Activated CD4-positive, alpha-beta T cell treated with anti-CD3 and anti-CD28 coated beads for 48 hours (primary cell): ENCODE results near the gene CEP57.
"Not testable (repeated sequence)": the region's sequence is repeated elsewhere in the genome, so short reads cannot be mapped to it uniquely, and the experiment has no call there.

Experiments
- DNase-seq: peaks from one replicate; pipeline ENCODE4 v3.0.0-alpha.2; 2020

Gene CEP57

GRCh38 chr11:95799546-95799945, 9.2 kb downstream of the CEP57 start:
- DNase-seq: no peak

GRCh38 chr11:95800438-95800837, 10.1 kb downstream of the CEP57 start:
- DNase-seq: no peak

- no peak for DNase-seq
Observed at GRCh38 chr11:95802806-95803205, 12.5 kb downstream of the CEP57 start.

GRCh38 chr11:95803973-95804372, 13.7 kb downstream of the CEP57 start:
- no peak for DNase-seq

GRCh38 chr11:95805869-95806268, 15.6 kb downstream of the CEP57 start:
- DNase-seq: no peak

- not testable (repeated sequence) for DNase-seq
Observed at GRCh38 chr11:95806464-95806863, 16.2 kb downstream of the CEP57 start.

- DNase-seq: not testable (repeated sequence)
Observed at GRCh38 chr11:95811052-95811451, 20.8 kb downstream of the CEP57 start.

- no peak for DNase-seq
Observed at GRCh38 chr11:95816037-95816436, 25.7 kb downstream of the CEP57 start.

GRCh38 chr11:95821640-95822039, 31.3 kb downstream of the CEP57 start:
- DNase-seq: no peak

GRCh38 chr11:95827696-95828095, 37.4 kb downstream of the CEP57 start:
- DNase-seq: no peak

- DNase-seq: no peak
Observed at GRCh38 chr11:95829580-95830259, 39.4 kb downstream of the CEP57 start.

- DNase-seq: no peak
Observed at GRCh38 chr11:95831198-95831883, 41.0 kb downstream of the CEP57 start.

GRCh38 chr11:95832763-95833162, 42.5 kb downstream of the CEP57 start:
- no peak for DNase-seq

- DNase-seq: no peak
Observed at GRCh38 chr11:95833378-95833777, 43.1 kb downstream of the CEP57 start.

- no peak for DNase-seq
Observed at GRCh38 chr11:95835351-95835750, 45.1 kb downstream of the CEP57 start.

GRCh38 chr11:95835768-95836488, 45.6 kb downstream of the CEP57 start:
- peak; percentile 66 for DNase-seq

- DNase-seq: no peak
Observed at GRCh38 chr11:95845167-95845566, 54.9 kb downstream of the CEP57 start.

GRCh38 chr11:95849087-95849825, 59.0 kb downstream of the CEP57 start:
- DNase-seq: peak; percentile 20

- DNase-seq: no peak
Observed at GRCh38 chr11:95850137-95850536, 59.8 kb downstream of the CEP57 start.

- no peak for DNase-seq
Observed at GRCh38 chr11:95853138-95853537, 62.8 kb downstream of the CEP57 start.

GRCh38 chr11:95853862-95854261, 63.6 kb downstream of the CEP57 start:
- no peak for DNase-seq

GRCh38 chr11:95854362-95854761, 64.1 kb downstream of the CEP57 start:
- not testable (repeated sequence) for DNase-seq

GRCh38 chr11:95860024-95860423, 69.7 kb downstream of the CEP57 start:
- not testable (repeated sequence) for DNase-seq
